ENCODE measurements around the gene DDX1. TPM values are rescaled to one million over a fixed set of nuclear protein-coding genes. Genes with fewer than 3 reads are reported as not detected.
"Not testable (repeated sequence)": the region's sequence is repeated elsewhere in the genome, so short reads cannot be mapped to it uniquely, and the experiment has no call there.

DDX1 gene
- total RNA-seq, 1 experiment from 2014 or later: 154 TPM

- H3K36me3 ChIP-seq (ENCODE audit: insufficient read depth, low read length, poor library complexity, severe bottlenecking): peaks cover 83% of the 10 kb centered on the region
- no peaks in the 10 kb centered on the region for H3K9me3 ChIP-seq (ENCODE audit: low read depth, low read length, poor library complexity, severe bottlenecking)
- H3K4me1 ChIP-seq (ENCODE audit: insufficient read depth, low read length, poor library complexity, severe bottlenecking): no peaks in the 10 kb centered on the region
- H3K4me3 ChIP-seq (ENCODE audit: low read depth, low read length, poor library complexity, severe bottlenecking): no peak overlapping the region
- BruUV-seq (replicated peaks): no TSS peak
- TF ChIP-seq EZH2 (IDR thresholded peaks at IDR 0.05; ENCODE audit: borderline replicate concordance, low read depth, low read length, poor library complexity, severe bottlenecking): no peak
- TF ChIP-seq CTCF (conservative IDR thresholded peaks at IDR 0.05; ENCODE audit: low read depth, low read length): no peak
- POLR2A ChIA-PET (ENCODE audit: low non-redundant PET): no interaction called here
- H3K27me3 ChIP-seq (replicated peaks; ENCODE audit: insufficient read depth, low read depth, low read length, poor library complexity): no peaks in the 10 kb centered on the region
- H3K27ac ChIP-seq (ENCODE audit: low read depth, low read length, poor library complexity, severe bottlenecking): no peak overlapping the region
- no peak for DNase-seq (ENCODE audit: low spot score)
- intact Hi-C loops (cut with micrococcal nuclease; ENCODE audit: unreplicated experiment): no loop called here
- CTCF ChIA-PET: no interaction called here
Measured at GRCh38 chr2:15620340-15620739, 28.7 kb downstream of the DDX1 start.

GRCh38 chr2:15620857-15621471 is 29.3 kb downstream of the DDX1 start:
- CTCF ChIA-PET: no interaction called here
- no TSS peak for BruUV-seq (replicated peaks)
- no peak for TF ChIP-seq EZH2 (IDR thresholded peaks at IDR 0.05; ENCODE audit: borderline replicate concordance, low read depth, low read length, poor library complexity, severe bottlenecking)
- TF ChIP-seq CTCF (conservative IDR thresholded peaks at IDR 0.05; ENCODE audit: low read depth, low read length): no peak
- H3K4me3 ChIP-seq (ENCODE audit: low read depth, low read length, poor library complexity, severe bottlenecking): no peak overlapping the region
- intact Hi-C loops (cut with micrococcal nuclease; ENCODE audit: unreplicated experiment): no loop called here
- H3K27ac ChIP-seq (ENCODE audit: low read depth, low read length, poor library complexity, severe bottlenecking): no peak overlapping the region
- H3K4me1 ChIP-seq (ENCODE audit: insufficient read depth, low read length, poor library complexity, severe bottlenecking): no peaks in the 10 kb centered on the region
- no peaks in the 10 kb centered on the region for H3K9me3 ChIP-seq (ENCODE audit: low read depth, low read length, poor library complexity, severe bottlenecking)
- POLR2A ChIA-PET (ENCODE audit: low non-redundant PET): no interaction called here
- DNase-seq (ENCODE audit: low spot score): no peak
- H3K36me3 ChIP-seq (ENCODE audit: insufficient read depth, low read length, poor library complexity, severe bottlenecking): peaks cover 81% of the 10 kb centered on the region
- no peaks in the 10 kb centered on the region for H3K27me3 ChIP-seq (replicated peaks; ENCODE audit: insufficient read depth, low read depth, low read length, poor library complexity)

DNA sequence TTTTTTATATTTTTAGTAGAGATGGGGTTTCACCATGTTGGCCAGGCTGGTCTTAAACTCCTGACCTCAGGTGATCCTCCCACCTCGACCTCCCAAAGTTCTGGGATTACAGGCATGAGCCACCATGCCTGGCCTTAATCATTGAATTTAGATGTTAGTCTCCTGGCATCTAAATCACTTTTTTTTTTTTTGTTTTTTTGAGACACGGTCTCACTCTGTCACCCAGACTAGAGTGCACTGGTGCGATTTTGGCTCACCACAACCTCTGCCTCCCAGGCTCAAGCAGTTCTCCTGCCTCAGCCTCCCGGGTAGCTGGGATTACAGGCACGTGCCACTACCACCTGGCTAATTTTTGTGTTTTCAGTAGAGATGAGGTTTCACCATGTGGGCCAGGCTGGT is 29.8 kb downstream of the DDX1 start:
- H3K27ac ChIP-seq (ENCODE audit: low read depth, low read length, poor library complexity, severe bottlenecking); H3K4me3 ChIP-seq (ENCODE audit: low read depth, low read length, poor library complexity, severe bottlenecking); H3K27me3 ChIP-seq (replicated peaks; ENCODE audit: insufficient read depth, low read depth, low read length, poor library complexity); intact Hi-C loops (cut with micrococcal nuclease; ENCODE audit: unreplicated experiment); BruUV-seq (replicated peaks); DNase-seq (ENCODE audit: low spot score); H3K4me1 ChIP-seq (ENCODE audit: insufficient read depth, low read length, poor library complexity, severe bottlenecking); POLR2A ChIA-PET (ENCODE audit: low non-redundant PET); H3K9me3 ChIP-seq (ENCODE audit: low read depth, low read length, poor library complexity, severe bottlenecking): not testable (repeated sequence)
- CTCF ChIA-PET: interaction anchor here (0.7 kb wide), 1 partner anchor 17 kb away, joined by 4 read pairs; no protein-coding TSS in a partner anchor
- peaks cover 79% of the 10 kb centered on the region for H3K36me3 ChIP-seq (ENCODE audit: insufficient read depth, low read length, poor library complexity, severe bottlenecking)

GRCh38 chr2:15622214-15622613 is 30.5 kb downstream of the DDX1 start:
- no peak for DNase-seq (ENCODE audit: low spot score)
- TF ChIP-seq CTCF (conservative IDR thresholded peaks at IDR 0.05; ENCODE audit: low read depth, low read length) (no peak), EZH2 (IDR thresholded peaks at IDR 0.05; ENCODE audit: borderline replicate concordance, low read depth, low read length, poor library complexity, severe bottlenecking) (no peak)
- H3K4me3 ChIP-seq (ENCODE audit: low read depth, low read length, poor library complexity, severe bottlenecking): no peak overlapping the region
- H3K4me1 ChIP-seq (ENCODE audit: insufficient read depth, low read length, poor library complexity, severe bottlenecking): no peaks in the 10 kb centered on the region
- intact Hi-C loops (cut with micrococcal nuclease; ENCODE audit: unreplicated experiment): no loop called here
- no peaks in the 10 kb centered on the region for H3K27me3 ChIP-seq (replicated peaks; ENCODE audit: insufficient read depth, low read depth, low read length, poor library complexity)
- H3K36me3 ChIP-seq (ENCODE audit: insufficient read depth, low read length, poor library complexity, severe bottlenecking): peaks cover 84% of the 10 kb centered on the region
- no TSS peak for BruUV-seq (replicated peaks)
- CTCF ChIA-PET: interaction anchor here (0.7 kb wide), 1 partner anchor 16 kb away, joined by 4 read pairs; no protein-coding TSS in a partner anchor
- H3K27ac ChIP-seq (ENCODE audit: low read depth, low read length, poor library complexity, severe bottlenecking): no peak overlapping the region
- POLR2A ChIA-PET (ENCODE audit: low non-redundant PET): no interaction called here
- no peaks in the 10 kb centered on the region for H3K9me3 ChIP-seq (ENCODE audit: low read depth, low read length, poor library complexity, severe bottlenecking)
